HEK293 (cell line): ENCODE data around the gene KPNA2.
"Not testable (repeated sequence)": the region's sequence is repeated elsewhere in the genome, so short reads cannot be mapped to it uniquely, and the experiment has no call there.

Source experiments
- KLF10 ChIP-seq: fragments of 450-650 bp; IDR thresholded peaks from 2 replicates; pipeline ENCODE4 v1.5.1; 2018; ENCODE audit warnings: missing biosample characterization, mild to moderate bottlenecking, missing genetic modification characterization
- YY1 ChIP-seq: fragments of 450-650 bp; formaldehyde crosslinking; IDR thresholded peaks from 2 replicates; pipeline ENCODE4 v1.5.1; 2018; ENCODE audit warnings: missing biosample characterization, missing genetic modification characterization
- ZBTB21 ChIP-seq: fragments of 450-650 bp; formaldehyde crosslinking; IDR thresholded peaks from 2 replicates; pipeline ENCODE4 v1.5.1; 2017; ENCODE audit warnings: missing biosample characterization, missing genetic modification characterization
- ZBTB6 ChIP-seq: fragments of 450-650 bp; formaldehyde crosslinking; IDR thresholded peaks from 2 replicates; pipeline ENCODE4 v1.5.1; 2017; ENCODE audit warnings: missing biosample characterization, missing genetic modification characterization
- ZNF548 ChIP-seq: fragments of 450-650 bp; formaldehyde crosslinking; IDR thresholded peaks from 2 replicates; pipeline ENCODE4 v1.5.1; 2016; ENCODE audit warnings: missing biosample characterization, missing genetic modification characterization
- ZNF654 ChIP-seq: fragments of 450-650 bp; formaldehyde crosslinking; IDR thresholded peaks from 2 replicates; pipeline ENCODE4 v1.5.1; 2016; ENCODE audit warnings: low read depth, missing biosample characterization, missing genetic modification characterization
- TF ChIP-seq, protein P1 (sequence below): fragments of 450-650 bp; formaldehyde crosslinking; IDR thresholded peaks from 2 replicates; pipeline ENCODE4 v1.5.1; 2016; ENCODE audit warnings: missing biosample characterization, missing genetic modification characterization
- TF ChIP-seq, protein P2 (sequence below): fragments of 450-650 bp; formaldehyde crosslinking; IDR thresholded peaks from 2 replicates; pipeline ENCODE4 v1.5.1; 2016; ENCODE audit warnings: missing biosample characterization, missing genetic modification characterization

DNA sequence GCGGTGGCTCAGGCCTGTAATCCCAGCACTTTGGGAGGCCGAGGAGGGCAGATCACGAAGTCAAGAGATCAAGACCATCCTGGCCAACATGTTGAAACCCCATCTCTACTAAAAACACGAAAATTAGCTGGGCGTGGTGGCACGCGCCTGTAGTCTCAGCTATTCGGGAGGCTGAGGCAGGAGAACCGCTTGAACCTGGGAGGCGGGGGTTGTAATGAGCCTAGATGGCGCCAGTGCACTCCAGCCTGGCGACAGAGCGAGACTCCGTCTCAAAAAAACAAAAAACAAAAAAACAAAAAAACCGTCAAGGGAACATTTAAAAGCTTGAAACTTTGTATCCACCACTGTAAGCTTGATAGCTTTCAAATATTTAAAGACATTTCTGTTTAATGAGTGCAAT, 13.0 kb upstream of the KPNA2 start:
- not testable (repeated sequence) for TF ChIP-seq ZBTB6, ZNF654, ZBTB21, ZNF548, YY1, KLF10 (tag by site-specific recombination)
- TF ChIP-seq, protein P1, sequence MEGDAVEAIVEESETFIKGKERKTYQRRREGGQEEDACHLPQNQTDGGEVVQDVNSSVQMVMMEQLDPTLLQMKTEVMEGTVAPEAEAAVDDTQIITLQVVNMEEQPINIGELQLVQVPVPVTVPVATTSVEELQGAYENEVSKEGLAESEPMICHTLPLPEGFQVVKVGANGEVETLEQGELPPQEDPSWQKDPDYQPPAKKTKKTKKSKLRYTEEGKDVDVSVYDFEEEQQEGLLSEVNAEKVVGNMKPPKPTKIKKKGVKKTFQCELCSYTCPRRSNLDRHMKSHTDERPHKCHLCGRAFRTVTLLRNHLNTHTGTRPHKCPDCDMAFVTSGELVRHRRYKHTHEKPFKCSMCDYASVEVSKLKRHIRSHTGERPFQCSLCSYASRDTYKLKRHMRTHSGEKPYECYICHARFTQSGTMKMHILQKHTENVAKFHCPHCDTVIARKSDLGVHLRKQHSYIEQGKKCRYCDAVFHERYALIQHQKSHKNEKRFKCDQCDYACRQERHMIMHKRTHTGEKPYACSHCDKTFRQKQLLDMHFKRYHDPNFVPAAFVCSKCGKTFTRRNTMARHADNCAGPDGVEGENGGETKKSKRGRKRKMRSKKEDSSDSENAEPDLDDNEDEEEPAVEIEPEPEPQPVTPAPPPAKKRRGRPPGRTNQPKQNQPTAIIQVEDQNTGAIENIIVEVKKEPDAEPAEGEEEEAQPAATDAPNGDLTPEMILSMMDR (tag by site-specific recombination) = 0 out of 2 replicates have a peak, but pooled peaks have one; percentile 10
- TF ChIP-seq, protein P2, sequence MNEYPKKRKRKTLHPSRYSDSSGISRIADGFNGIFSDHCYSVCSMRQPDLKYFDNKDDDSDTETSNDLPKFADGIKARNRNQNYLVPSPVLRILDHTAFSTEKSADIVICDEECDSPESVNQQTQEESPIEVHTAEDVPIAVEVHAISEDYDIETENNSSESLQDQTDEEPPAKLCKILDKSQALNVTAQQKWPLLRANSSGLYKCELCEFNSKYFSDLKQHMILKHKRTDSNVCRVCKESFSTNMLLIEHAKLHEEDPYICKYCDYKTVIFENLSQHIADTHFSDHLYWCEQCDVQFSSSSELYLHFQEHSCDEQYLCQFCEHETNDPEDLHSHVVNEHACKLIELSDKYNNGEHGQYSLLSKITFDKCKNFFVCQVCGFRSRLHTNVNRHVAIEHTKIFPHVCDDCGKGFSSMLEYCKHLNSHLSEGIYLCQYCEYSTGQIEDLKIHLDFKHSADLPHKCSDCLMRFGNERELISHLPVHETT (tag by site-specific recombination) = not testable (repeated sequence)
